ENCODE data around the gene RYR3. TPM values are rescaled to one million over a fixed set of nuclear protein-coding genes. Genes with fewer than 3 reads are reported as not detected.

The RYR3 gene
- total RNA-seq, 1 experiment from 2014 or later = 0.66 TPM

GRCh38 chr15:33722673-33723015 lies 411.9 kb downstream of the RYR3 start:
- Histone ChIP-seq H3K4me1 (no peaks in the 10 kb centered on the region), H3K9me3 (no peaks in the 10 kb centered on the region), H3K4me3 (ENCODE audit: low read depth, low read length) (no peak overlapping the region), H3K27me3 (replicated peaks; ENCODE audit: control insufficient read depth, insufficient read depth, low read length) (no peaks in the 10 kb centered on the region), H3K36me3 (ENCODE audit: control insufficient read depth, insufficient read depth, low read length) (no peaks in the 10 kb centered on the region)
- no peaks in the 10 kb centered on the region for H3K36me3 Mint-ChIP-seq (ENCODE audit: insufficient read depth, unreplicated experiment)
- no peak overlapping the region for H3K27ac Mint-ChIP-seq (ENCODE audit: unreplicated experiment)
- no TSS peak for BruUV-seq (replicated peaks)
- ChIA-PET POLR2A (no interaction called here), CTCF (no interaction called here)
- intact Hi-C loops (cut with micrococcal nuclease; ENCODE audit: unreplicated experiment) = no loop called here
- no peak overlapping the region for H3K4me3 Mint-ChIP-seq (ENCODE audit: unreplicated experiment)
- H3K4me1 Mint-ChIP-seq (ENCODE audit: low read depth, unreplicated experiment) = no peaks in the 10 kb centered on the region
- no peak for TF ChIP-seq CTCF (IDR thresholded peaks at IDR 0.05; ENCODE audit: insufficient read depth in 1 of 2, low read depth in 1 of 2, low read length in 1 of 2, severe bottlenecking in 1 of 2, unreplicated experiment in 1 of 2)
- no peaks in the 10 kb centered on the region for H3K9me3 Mint-ChIP-seq (ENCODE audit: unreplicated experiment)
- no peak for DNase-seq
- H3K27me3 Mint-ChIP-seq (ENCODE audit: insufficient read depth, unreplicated experiment) = peaks cover 9% of the 10 kb centered on the region

GRCh38 chr15:33724321-33725036 lies 413.7 kb downstream of the RYR3 start:
- H3K4me3 ChIP-seq (ENCODE audit: low read depth, low read length) = no peak overlapping the region
- H3K9me3 ChIP-seq = no peaks in the 10 kb centered on the region
- CTCF ChIA-PET = interaction anchor here (0.6 kb wide), 1 partner anchor 232 kb away, joined by 3 read pairs; no protein-coding TSS in a partner anchor
- H3K27me3 ChIP-seq (replicated peaks; ENCODE audit: control insufficient read depth, insufficient read depth, low read length) = no peaks in the 10 kb centered on the region
- Mint-ChIP-seq H3K27ac (ENCODE audit: unreplicated experiment) (no peak overlapping the region), H3K4me1 (ENCODE audit: low read depth, unreplicated experiment) (no peaks in the 10 kb centered on the region), H3K36me3 (ENCODE audit: insufficient read depth, unreplicated experiment) (no peaks in the 10 kb centered on the region), H3K9me3 (ENCODE audit: unreplicated experiment) (no peaks in the 10 kb centered on the region), H3K4me3 (ENCODE audit: unreplicated experiment) (no peak overlapping the region), H3K27me3 (ENCODE audit: insufficient read depth, unreplicated experiment) (peaks cover 9% of the 10 kb centered on the region)
- intact Hi-C loops (cut with micrococcal nuclease; ENCODE audit: unreplicated experiment) = no loop called here
- H3K36me3 ChIP-seq (ENCODE audit: control insufficient read depth, insufficient read depth, low read length) = no peaks in the 10 kb centered on the region
- no peak for DNase-seq
- POLR2A ChIA-PET = no interaction called here
- no TSS peak for BruUV-seq (replicated peaks)
- H3K4me1 ChIP-seq = no peaks in the 10 kb centered on the region
- TF ChIP-seq CTCF (IDR thresholded peaks at IDR 0.05; ENCODE audit: insufficient read depth in 1 of 2, low read depth in 1 of 2, low read length in 1 of 2, severe bottlenecking in 1 of 2, unreplicated experiment in 1 of 2) = no peak

GRCh38 chr15:33729653-33730052 lies 418.9 kb downstream of the RYR3 start:
- intact Hi-C loops (cut with micrococcal nuclease; ENCODE audit: unreplicated experiment) = loop anchor here (10.0 kb wide), 1 partner anchor 265 kb away; no protein-coding TSS in a partner anchor
- no peak overlapping the region for H3K27ac Mint-ChIP-seq (ENCODE audit: unreplicated experiment)
- CTCF ChIA-PET = interaction anchor here (0.9 to 1.7 kb wide), 5 partner anchors 9 to 437 kb away, joined by 3 to 4 read pairs (median 3); no protein-coding TSS in a partner anchor
- H3K4me3 ChIP-seq (ENCODE audit: low read depth, low read length) = no peak overlapping the region
- H3K9me3 ChIP-seq = no peaks in the 10 kb centered on the region
- peak in 1 of 2 experiments; percentile 15 for DNase-seq
- peak; percentile 25 to 35 for TF ChIP-seq CTCF (IDR thresholded peaks at IDR 0.05; ENCODE audit: insufficient read depth in 1 of 2, low read depth in 1 of 2, low read length in 1 of 2, severe bottlenecking in 1 of 2, unreplicated experiment in 1 of 2)
- no peaks in the 10 kb centered on the region for H3K36me3 ChIP-seq (ENCODE audit: control insufficient read depth, insufficient read depth, low read length)
- POLR2A ChIA-PET = no interaction called here
- no TSS peak for BruUV-seq (replicated peaks)
- H3K36me3 Mint-ChIP-seq (ENCODE audit: insufficient read depth, unreplicated experiment) = no peaks in the 10 kb centered on the region
- no peaks in the 10 kb centered on the region for H3K4me1 ChIP-seq
- H3K27me3 Mint-ChIP-seq (ENCODE audit: insufficient read depth, unreplicated experiment) = peaks cover 18% of the 10 kb centered on the region
- H3K4me3 Mint-ChIP-seq (ENCODE audit: unreplicated experiment) = no peak overlapping the region
- no peaks in the 10 kb centered on the region for H3K9me3 Mint-ChIP-seq (ENCODE audit: unreplicated experiment)
- H3K27me3 ChIP-seq (replicated peaks; ENCODE audit: control insufficient read depth, insufficient read depth, low read length) = no peaks in the 10 kb centered on the region
- no peaks in the 10 kb centered on the region for H3K4me1 Mint-ChIP-seq (ENCODE audit: low read depth, unreplicated experiment)
